SU-DHL-6 (cell line): ENCODE data around the gene PCYT1B.

Experiments
- H2AFZ ChIP-seq: fragments of 200-600 bp; sonication (generic); 2 replicates; pipeline ENCODE4 v1.6.1; 2014; ENCODE audit warnings: low read depth, mild to moderate bottlenecking, moderate library complexity, mixed read lengths, antibody characterized with exemption, low read length; ENCODE audit not compliant: severe bottlenecking
- H3F3A ChIP-seq: fragments of 200-600 bp; shearing (Covaris generic); 2 replicates; pipeline ENCODE4 v1.6.0; 2016; ENCODE audit warnings: antibody characterized with exemption, mild to moderate bottlenecking; ENCODE audit not compliant: insufficient read depth
- H3K27ac ChIP-seq: fragments of 200-600 bp; sonication (generic); 2 replicates; pipeline ENCODE4 v1.5.1; 2016; ENCODE audit warnings: low read depth, mild to moderate bottlenecking, low read length, moderate library complexity, mixed read lengths
- H3K27me3 ChIP-seq: fragments of 200-600 bp; sonication (generic), shearing (Covaris generic); 2 replicates; pipeline ENCODE4 v1.6.0; 2014; ENCODE audit warnings: mild to moderate bottlenecking, low read length
- H3K36me3 ChIP-seq: fragments of 200-600 bp; sonication (generic); 2 replicates; pipeline ENCODE4 v1.6.1; 2014; ENCODE audit warnings: mild to moderate bottlenecking, low read length, mixed read lengths
- H3K4me2 ChIP-seq: fragments of 300-600, 200-600 bp; shearing (Covaris generic), sonication (generic); 2 replicates; pipeline ENCODE4 v1.6.0; 2014; ENCODE audit warnings: low read length, low read depth, mild to moderate bottlenecking; ENCODE audit not compliant: poor library complexity, severe bottlenecking
- H3K4me3 ChIP-seq: fragments of 200-600 bp; sonication (generic); 2 replicates; pipeline ENCODE4 v1.5.1; 2014; ENCODE audit warnings: antibody characterized with exemption, low read length, mild to moderate bottlenecking, mixed read lengths; ENCODE audit not compliant: insufficient read depth, poor library complexity, severe bottlenecking
- H3K79me2 ChIP-seq: fragments of 200-600 bp; sonication (generic); 2 replicates; pipeline ENCODE4 v1.6.1; 2014; ENCODE audit warnings: mild to moderate bottlenecking, low read length, moderate library complexity; ENCODE audit not compliant: insufficient read depth
- H3K9ac ChIP-seq: fragments of 200-600 bp; sonication (generic); 2 replicates; pipeline ENCODE4 v1.7.0; 2014; ENCODE audit warnings: mild to moderate bottlenecking, low read length
- H3K9me2 ChIP-seq: fragments of 200-600 bp; sonication (generic); replicated peaks from 2 replicates; pipeline ENCODE4 v1.6.1; 2014; ENCODE audit warnings: low read length; ENCODE audit not compliant: insufficient read depth
- H3K9me3 ChIP-seq: fragments of 200-600 bp; sonication (generic); 2 replicates; pipeline ENCODE4 v1.6.1; 2014; ENCODE audit warnings: low read length, mixed read lengths; ENCODE audit not compliant: insufficient read depth
- H4K20me1 ChIP-seq: fragments of 200-600 bp; sonication (generic); 2 replicates; pipeline ENCODE4 v1.6.1; 2014; ENCODE audit warnings: low read depth, mild to moderate bottlenecking, antibody characterized with exemption, low read length, moderate library complexity, mixed read lengths
- EZH2phosphoT487 ChIP-seq: fragments of 200-600 bp; sonication (generic), shearing (Covaris generic); conservative IDR thresholded peaks from 2 replicates; pipeline ENCODE4 v1.6.1; 2018; ENCODE audit warnings: mild to moderate bottlenecking, antibody characterized with exemption, low read length, moderate library complexity, mixed read lengths
- TF ChIP-seq, protein P1 (sequence below): fragments of 200-600 bp; sonication (generic); IDR thresholded peaks from one replicate; pipeline ENCODE4 v1.5.1; 2017; ENCODE audit warnings: antibody characterized with exemption, mild to moderate bottlenecking, low read length, moderate library complexity; ENCODE audit not compliant: insufficient read depth, poor library complexity, severe bottlenecking

Gene PCYT1B

GRCh38 chrX:24515447-24515846 lies 131.7 kb downstream of the PCYT1B start:
- no peaks in the 10 kb centered on the region for H3K9me2 ChIP-seq

DNA sequence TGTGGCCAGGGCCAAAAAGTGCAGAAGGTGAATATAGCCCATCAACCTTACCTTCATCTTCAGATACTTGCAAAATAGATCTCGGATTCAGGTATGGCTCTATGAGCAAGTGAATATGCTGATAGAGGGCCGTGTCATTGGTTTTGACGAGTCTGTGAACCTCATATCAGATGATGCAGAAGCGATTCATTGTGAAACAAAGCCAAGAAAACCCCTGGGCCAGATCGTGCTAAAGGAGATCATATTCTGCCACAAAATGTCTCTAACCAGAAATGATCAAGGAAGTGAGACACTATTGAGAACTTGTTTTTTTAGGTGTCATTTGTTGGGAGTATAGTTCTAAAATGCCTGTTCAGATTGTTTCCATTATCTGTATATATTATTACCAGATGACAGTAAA lies 133.7 kb downstream of the PCYT1B start:
- H3F3A ChIP-seq = no peaks in the 10 kb centered on the region
- H4K20me1 ChIP-seq = no peaks in the 10 kb centered on the region
- no peak overlapping the region for H3K27ac ChIP-seq
- H3K27me3 ChIP-seq = no peaks in the 10 kb centered on the region
- no peak overlapping the region for H2AFZ ChIP-seq
- no peaks in the 10 kb centered on the region for H3K9me2 ChIP-seq
- no peak overlapping the region for H3K9ac ChIP-seq
- H3K4me2 ChIP-seq = no peak overlapping the region
- H3K36me3 ChIP-seq = no peaks in the 10 kb centered on the region
- no peaks in the 10 kb centered on the region for H3K9me3 ChIP-seq
- H3K4me3 ChIP-seq = no peak overlapping the region
- no peaks in the 10 kb centered on the region for H3K79me2 ChIP-seq
- TF ChIP-seq EZH2phosphoT487 = no peak
- TF ChIP-seq, protein P1, sequence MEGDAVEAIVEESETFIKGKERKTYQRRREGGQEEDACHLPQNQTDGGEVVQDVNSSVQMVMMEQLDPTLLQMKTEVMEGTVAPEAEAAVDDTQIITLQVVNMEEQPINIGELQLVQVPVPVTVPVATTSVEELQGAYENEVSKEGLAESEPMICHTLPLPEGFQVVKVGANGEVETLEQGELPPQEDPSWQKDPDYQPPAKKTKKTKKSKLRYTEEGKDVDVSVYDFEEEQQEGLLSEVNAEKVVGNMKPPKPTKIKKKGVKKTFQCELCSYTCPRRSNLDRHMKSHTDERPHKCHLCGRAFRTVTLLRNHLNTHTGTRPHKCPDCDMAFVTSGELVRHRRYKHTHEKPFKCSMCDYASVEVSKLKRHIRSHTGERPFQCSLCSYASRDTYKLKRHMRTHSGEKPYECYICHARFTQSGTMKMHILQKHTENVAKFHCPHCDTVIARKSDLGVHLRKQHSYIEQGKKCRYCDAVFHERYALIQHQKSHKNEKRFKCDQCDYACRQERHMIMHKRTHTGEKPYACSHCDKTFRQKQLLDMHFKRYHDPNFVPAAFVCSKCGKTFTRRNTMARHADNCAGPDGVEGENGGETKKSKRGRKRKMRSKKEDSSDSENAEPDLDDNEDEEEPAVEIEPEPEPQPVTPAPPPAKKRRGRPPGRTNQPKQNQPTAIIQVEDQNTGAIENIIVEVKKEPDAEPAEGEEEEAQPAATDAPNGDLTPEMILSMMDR = no peak

More at GRCh38 chrX:24515447-24515846, 131.7 kb downstream of the PCYT1B start:
- H3K79me2 ChIP-seq = no peaks in the 10 kb centered on the region
- no peak overlapping the region for H3K9ac ChIP-seq
- no peak overlapping the region for H3K4me3 ChIP-seq
- TF ChIP-seq EZH2phosphoT487 = no peak
- TF ChIP-seq, protein P1 = no peak
- H3K36me3 ChIP-seq = no peaks in the 10 kb centered on the region
- H3F3A ChIP-seq = no peaks in the 10 kb centered on the region
- H3K4me2 ChIP-seq = no peak overlapping the region
- H3K9me3 ChIP-seq = no peaks in the 10 kb centered on the region
- no peaks in the 10 kb centered on the region for H3K27me3 ChIP-seq
- no peak overlapping the region for H2AFZ ChIP-seq
- H4K20me1 ChIP-seq = no peaks in the 10 kb centered on the region
- H3K27ac ChIP-seq = no peak overlapping the region

DNA sequence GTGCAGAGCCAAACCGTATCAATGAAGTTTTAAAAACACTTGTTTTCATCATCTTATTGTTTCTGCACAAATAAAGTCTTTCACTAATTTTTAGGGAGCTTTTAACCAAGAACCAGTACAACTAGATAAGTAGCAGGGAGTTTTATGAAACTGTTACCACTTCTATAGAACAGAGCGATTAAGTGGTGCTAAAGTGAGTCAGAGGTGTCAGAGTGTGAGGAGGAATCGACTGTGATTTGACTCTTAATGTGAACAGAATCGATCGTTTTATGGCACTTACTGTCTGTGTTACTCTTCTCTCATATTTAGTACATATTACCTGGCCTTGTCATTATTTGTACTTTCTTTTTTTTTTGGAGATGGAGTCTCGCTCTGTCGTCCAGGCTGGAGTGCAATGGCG lies 138.8 kb downstream of the PCYT1B start:
- no peaks in the 10 kb centered on the region for H4K20me1 ChIP-seq
- no peaks in the 10 kb centered on the region for H3K36me3 ChIP-seq
- TF ChIP-seq EZH2phosphoT487 = no peak
- TF ChIP-seq, protein P1 = no peak
- no peak overlapping the region for H3K4me2 ChIP-seq
- no peak overlapping the region for H3K4me3 ChIP-seq
- no peak overlapping the region for H3K27ac ChIP-seq
- H2AFZ ChIP-seq = no peak overlapping the region
- no peak overlapping the region for H3K9ac ChIP-seq
- H3K27me3 ChIP-seq = no peaks in the 10 kb centered on the region
- no peaks in the 10 kb centered on the region for H3K9me3 ChIP-seq
- no peaks in the 10 kb centered on the region for H3K9me2 ChIP-seq
- H3K79me2 ChIP-seq = no peaks in the 10 kb centered on the region
- no peaks in the 10 kb centered on the region for H3F3A ChIP-seq
